GM19025 (cell line): ENCODE results near the gene ANTXR2.
"Not testable (repeated sequence)": the region's sequence is repeated elsewhere in the genome, so short reads cannot be mapped to it uniquely, and the experiment has no call there.

Source experiments
- ATAC-seq: cut with Tn5 transposase; IDR thresholded peaks from one replicate; pipeline ENCODE4 v1.9.1; 2021; ENCODE audit warnings: mild to moderate bottlenecking, low read depth, moderate library complexity; ENCODE audit not compliant: unreplicated experiment

ANTXR2 gene

DNA sequence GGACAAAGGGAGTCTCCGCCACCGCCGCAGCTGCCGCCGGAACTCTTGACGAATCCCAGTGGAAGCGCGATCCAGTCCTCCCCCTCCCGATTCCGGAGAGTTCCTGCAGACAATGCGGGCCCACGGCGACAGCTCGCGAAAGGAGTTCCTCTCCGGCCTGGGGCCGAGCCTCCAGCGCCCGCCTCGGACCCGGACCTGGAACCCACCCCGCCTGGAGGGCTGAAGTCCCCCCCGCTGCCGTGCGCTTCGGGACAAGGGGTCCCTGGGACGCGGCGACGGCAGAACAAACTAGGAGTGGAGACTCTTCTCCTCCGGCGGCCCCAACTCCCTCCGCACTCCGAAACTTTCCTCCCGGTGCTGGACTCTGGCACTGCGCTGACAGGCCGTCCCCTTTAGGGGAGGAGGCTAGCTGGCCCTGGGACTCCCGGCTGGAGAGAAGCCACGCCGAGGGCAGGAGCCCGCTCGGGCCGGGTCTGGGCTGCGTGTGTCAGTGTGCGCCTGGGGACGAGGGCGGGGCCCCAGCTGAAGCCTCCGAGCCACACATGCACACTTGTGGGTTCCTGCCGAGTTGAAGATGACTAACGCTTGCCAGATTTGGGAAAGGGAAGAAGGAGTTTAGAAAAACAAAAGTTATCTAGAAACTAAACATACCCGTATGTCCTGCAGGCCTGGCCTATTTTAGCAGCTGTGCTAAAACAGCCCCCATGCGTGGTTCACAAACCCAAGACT is at the start of gene ANTXR2:
Gene ANTXR2, minus strand, starts transcription at position 486 of the 729 bp plus-strand sequence. CDS start 669 bp downstream, outside the sequence.
- ATAC-seq, result peak; percentile 70

GRCh38 chr4:80121815-80122214 is 48.8 kb upstream of the ANTXR2 start:
- not testable (repeated sequence) for ATAC-seq

DNA sequence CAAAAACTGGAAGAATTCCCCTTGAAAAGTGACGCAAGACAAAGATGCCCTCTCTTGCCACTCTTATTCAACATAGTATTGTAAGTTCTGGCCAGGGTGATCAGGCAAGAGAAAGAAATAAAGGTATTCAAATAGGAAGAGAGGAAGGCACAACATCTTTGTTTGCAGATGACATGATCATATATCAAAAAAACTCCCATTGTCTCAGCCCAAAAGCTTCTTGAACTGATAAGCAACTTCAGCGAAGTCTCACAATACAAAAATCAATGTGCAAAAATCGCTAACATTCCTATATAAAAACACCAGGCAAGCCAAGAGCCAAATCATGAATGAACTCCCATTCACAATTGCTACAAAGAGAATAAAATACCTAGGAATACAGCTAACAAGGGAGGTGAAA is 46.6 kb upstream of the ANTXR2 start:
- ATAC-seq, result not testable (repeated sequence)

GRCh38 chr4:80116516-80116915 is 43.5 kb upstream of the ANTXR2 start:
- no peak for ATAC-seq

DNA sequence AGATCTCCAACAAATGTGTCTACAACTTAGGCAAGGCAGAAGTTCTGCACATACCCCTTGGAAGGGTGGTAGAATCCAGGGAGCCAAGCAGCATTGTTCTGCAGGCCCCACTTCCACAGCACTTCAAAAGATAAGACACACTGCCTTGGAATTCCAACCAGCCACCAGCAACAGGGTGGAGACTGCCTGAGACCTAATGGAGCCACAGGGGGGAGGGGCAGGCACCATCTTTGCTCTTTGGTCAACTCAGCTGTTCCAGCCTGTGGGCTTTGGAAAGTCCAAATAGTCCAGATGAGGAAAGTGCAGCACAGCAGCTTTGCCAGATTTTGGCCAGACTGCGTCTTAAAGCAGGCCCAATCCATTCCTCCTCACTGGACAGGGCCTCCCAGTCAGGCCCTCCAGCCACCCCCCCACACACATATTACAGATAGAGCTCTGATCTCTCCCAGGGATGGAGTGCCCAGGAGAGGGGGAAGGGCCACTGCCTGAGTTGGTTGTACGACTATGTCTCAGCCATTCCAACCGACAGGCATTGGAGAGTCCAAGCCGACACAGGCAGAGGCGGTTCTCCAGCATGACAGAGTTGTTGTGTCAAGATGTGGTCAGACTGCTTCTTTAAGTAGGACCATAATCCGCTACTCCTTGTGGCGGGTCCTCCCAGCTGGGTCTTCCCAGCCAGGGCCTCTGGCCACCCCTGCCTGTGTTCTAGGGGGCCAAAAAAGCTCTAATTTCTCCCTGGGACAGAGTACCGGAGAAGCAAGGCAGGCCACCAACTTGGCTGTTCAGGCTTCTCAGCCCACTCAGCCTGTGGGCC is 42.5 kb upstream of the ANTXR2 start:
- ATAC-seq, result no peak

DNA sequence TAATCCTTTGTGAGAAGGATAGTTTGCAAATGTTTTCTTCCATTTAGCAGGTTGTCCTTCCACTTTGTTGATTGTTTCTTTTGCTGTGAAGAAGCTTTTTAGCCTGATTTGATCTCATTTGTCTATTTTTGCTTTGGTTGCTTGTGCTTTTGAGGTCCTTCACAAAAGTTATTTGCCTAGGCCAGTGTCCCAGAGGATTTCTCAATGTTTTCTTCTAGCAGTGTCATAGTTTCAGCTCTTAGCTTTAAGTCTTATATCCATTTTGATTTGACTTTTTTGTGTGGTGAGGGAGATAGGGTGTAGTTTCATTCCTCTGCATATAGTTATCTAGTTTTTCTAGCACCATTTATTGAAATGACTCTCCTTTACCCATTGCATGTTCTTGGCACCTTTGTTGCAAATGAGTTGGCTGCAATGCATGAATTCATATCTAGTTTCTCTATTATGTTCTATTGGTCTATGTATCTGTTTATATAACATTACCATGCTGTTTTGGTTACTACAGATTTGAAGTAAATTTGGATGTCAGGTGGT is 41.8 kb upstream of the ANTXR2 start:
- ATAC-seq, result no peak

DNA sequence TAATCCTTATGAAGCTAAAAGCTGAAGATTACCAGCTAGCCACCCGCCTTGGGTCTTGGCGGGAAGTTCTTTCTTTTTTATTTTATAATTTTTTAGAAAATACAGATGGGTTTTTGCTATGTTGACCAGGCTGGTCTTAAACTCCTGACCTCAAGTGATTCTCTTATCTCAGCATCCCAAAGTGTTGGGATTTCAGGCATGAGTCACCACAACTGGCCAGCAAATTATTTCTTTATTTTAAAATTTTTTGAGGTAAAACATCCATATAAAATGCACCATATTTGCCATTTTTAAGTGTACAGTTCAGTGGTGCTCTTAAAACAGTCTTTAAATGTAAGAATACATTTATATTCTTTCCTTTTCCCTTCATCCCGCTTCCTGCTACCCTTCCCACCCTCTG is 40.6 kb upstream of the ANTXR2 start:
- no peak for ATAC-seq

DNA sequence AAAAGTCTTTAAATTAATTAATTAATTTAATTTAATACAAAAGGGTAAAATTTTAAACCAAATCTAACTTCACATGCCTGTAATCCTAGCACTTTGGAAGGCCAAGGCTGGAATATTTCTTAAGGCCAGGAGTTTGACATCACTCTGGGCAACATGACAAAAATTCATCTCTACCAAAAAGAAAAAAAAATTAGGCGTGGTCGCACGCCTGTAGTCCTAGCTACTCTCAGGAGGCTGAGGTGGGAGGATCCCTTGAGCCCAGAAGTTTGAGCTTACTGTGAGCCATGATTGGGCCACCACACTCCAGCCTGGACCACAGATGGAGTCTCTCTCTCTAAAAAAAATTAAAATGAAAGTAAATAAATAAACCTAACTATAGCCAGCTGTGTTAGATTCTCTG is 39.2 kb upstream of the ANTXR2 start:
- no peak for ATAC-seq

DNA sequence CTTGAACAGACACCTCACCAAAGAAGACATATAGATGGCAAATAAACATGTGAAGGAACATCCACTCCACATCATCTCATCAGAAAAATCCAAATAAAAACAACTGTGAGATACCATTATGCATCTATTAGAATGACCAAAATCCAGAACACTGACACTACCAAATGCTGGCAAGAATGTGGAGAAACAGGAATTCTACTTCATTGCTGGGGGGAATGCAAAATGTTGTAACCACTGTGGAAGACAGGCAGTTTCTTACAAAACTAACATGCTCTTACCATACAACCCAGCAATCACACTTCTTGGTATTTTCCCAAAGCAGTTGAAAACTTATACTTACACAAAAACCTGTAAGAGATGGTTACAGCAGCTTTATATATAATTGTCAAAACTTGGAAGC is 38.2 kb upstream of the ANTXR2 start:
- no peak for ATAC-seq

GRCh38 chr4:80107374-80107773 is 34.3 kb upstream of the ANTXR2 start:
- ATAC-seq, result no peak

GRCh38 chr4:80104927-80105326 is 31.9 kb upstream of the ANTXR2 start:
- ATAC-seq, result no peak

DNA sequence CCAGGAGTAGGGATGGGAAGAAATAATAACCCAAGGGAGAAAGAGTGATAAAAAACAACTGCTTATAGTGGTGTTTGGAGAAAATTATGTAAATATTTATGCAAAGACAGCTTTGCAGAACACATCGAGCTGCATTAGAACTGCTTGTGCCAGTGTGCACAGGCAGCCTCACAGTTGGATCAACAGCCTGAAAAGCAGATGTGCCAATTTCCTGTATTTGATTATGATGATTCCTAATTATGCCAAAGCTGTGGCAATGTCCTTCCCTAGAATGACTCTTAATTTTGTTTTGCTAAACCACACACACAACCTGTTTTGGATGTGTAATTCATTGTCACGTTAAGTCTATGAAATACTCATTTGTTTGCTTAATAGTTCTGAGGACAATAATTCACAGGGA is 30.6 kb upstream of the ANTXR2 start:
- ATAC-seq, result no peak

- ATAC-seq, result no peak
Measured at GRCh38 chr4:80101792-80102116, 28.7 kb upstream of the ANTXR2 start.

DNA sequence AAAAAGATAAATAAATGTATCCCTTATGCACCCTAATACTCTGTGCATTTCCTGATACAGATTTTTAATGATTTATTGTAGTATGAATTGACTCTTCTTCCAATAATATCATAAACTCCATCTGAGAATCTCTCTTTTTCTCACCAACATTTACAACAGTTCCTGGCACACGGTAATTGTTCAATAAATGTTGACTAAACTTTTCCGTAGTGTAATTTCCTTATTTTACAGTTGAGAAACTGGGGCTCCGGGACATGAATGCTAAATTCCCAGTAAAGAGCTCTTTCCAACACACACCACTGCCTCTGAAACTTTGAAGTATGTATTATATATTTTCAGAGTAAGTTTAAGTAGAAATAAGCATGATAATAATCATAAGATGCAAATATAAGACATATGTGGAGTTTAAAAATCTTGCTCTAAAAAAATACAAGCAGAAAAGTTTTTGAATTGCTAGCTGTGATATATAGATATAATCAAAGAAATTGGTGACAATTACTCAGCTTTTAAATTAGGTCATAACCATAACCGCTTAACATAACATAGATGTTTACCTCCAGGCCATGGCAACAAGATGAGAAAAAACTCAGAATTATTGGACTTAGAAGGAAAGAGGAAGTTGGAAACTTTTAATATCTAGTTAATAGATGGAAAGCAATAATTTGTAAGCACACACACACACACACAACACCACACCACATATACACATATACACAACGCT is 28.2 kb upstream of the ANTXR2 start:
- no peak for ATAC-seq

- no peak for ATAC-seq
Measured at GRCh38 chr4:80099671-80100070, 26.6 kb upstream of the ANTXR2 start.

GRCh38 chr4:80098635-80099034 is 25.6 kb upstream of the ANTXR2 start:
- no peak for ATAC-seq

GRCh38 chr4:80097400-80098177 is 24.6 kb upstream of the ANTXR2 start:
- ATAC-seq, result no peak

DNA sequence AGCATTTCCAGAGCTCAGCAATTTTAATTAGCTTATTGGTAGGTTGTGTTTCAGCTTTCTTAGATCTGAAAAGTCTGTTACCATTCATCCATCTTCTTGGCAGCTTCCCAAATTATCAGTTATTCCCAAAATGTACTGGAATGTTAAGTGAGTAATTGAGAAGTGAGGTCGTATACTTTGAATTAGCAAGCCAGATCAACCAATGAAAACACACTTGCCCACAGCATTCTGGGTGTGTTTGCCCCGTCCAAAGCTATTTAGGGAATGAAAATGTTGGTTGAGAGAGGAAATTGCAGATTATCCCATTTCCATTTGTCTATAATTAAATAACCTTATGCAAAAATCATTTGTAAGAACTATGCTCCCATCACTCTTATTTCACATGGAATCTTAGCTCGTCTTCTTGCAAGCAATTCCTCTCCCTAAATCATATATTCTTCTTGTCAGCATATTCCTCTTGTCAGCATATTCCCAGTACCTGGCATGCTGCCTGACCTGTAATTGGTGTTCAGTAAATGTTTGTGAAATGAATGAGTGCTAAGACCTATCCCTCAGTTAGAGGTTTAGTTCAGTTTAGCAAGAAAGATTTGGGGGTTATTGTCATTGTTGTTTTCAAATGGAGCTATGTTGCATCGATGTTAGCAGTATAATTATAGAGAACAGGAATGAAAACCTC is 23.3 kb upstream of the ANTXR2 start:
- ATAC-seq, result no peak

- ATAC-seq, result no peak
Measured at GRCh38 chr4:80094191-80094590, 21.2 kb upstream of the ANTXR2 start.

DNA sequence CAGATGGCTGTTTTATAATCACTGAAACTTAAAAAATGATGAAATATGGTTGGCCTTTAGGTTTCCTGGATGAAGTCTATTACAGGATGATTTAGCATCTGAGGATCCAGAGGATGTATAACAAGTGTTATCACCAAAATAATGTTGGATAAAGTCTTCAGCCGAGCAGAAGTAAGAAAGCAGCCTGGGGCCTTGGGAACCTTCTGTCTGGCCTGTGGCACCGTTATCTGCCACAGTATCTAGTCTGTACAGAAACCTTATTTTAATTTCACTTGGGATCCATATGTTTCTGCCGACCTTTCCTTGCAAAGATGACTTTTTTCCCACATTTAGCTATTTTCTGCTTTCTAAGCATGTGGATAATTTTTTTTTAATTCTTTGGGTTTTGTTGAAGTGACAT is 20.5 kb upstream of the ANTXR2 start:
- ATAC-seq, result no peak
